Activated CD4-positive, alpha-beta T cell treated with anti-CD3 and anti-CD28 coated beads for 36 hours (primary cell): ENCODE measurements around the gene PEX7. TPM values are rescaled to one million over a fixed set of nuclear protein-coding genes. Genes with fewer than 3 reads are reported as not detected.
"Not testable (repeated sequence)": the region's sequence is repeated elsewhere in the genome, so short reads cannot be mapped to it uniquely, and the experiment has no call there.

Source experiments
- ATAC-seq: fragments of 200-7000 bp; cut with Tn5 transposase; one replicate; pipeline ENCODE4 v1.10.0; 2021; ENCODE audit warnings: mild to moderate bottlenecking, moderate library complexity
- CTCF ChIA-PET: fragments of 350-600 bp; sonication (Branson Sonifier 250); formaldehyde crosslinking; loops from one replicate; lab custom pipeline; 2021; ENCODE audit warnings: antibody characterized with exemption; lab: Charles Lee
- POLR2A ChIA-PET: fragments of 350-600 bp; sonication (Branson Sonifier 250); formaldehyde crosslinking; loops from one replicate; lab custom pipeline; 2021; ENCODE audit warnings: antibody characterized with exemption, inconsistent platforms; lab: Charles Lee
- DNase-seq: peaks from one replicate; pipeline ENCODE4 v3.0.0-alpha.2; 2020
- H3K27ac Mint-ChIP-seq: one replicate; pipeline ENCODE4 v1.8.0; 2021; ENCODE audit warnings: mixed read lengths
- H3K27me3 Mint-ChIP-seq: one replicate; pipeline ENCODE4 v1.8.0; 2021; ENCODE audit warnings: mixed read lengths
- H3K36me3 Mint-ChIP-seq: one replicate; pipeline ENCODE4 v1.8.0; 2021; ENCODE audit warnings: low read depth, mixed read lengths
- H3K4me1 Mint-ChIP-seq: one replicate; pipeline ENCODE4 v1.8.0; 2021; ENCODE audit warnings: mixed read lengths
- H3K4me3 Mint-ChIP-seq: one replicate; pipeline ENCODE4 v1.8.0; 2021; ENCODE audit warnings: mild to moderate bottlenecking, moderate library complexity, mixed read lengths
- H3K9me3 Mint-ChIP-seq: one replicate; pipeline ENCODE4 v1.8.0; 2021; ENCODE audit warnings: low read depth, mixed read lengths
- intact Hi-C, 2 experiments: fragments of 100-400 bp; cut with DNase I in 1 of 2; cut with micrococcal nuclease in 1 of 2; formaldehyde crosslinking; loops; one replicate each; pipeline versions ENCODE4 v1.14.2 to v1.15.1; 2022 to 2024; cut with DNase I, micrococcal nuclease
- total RNA-seq, 2 experiments: library from RNA; stranded (reverse); gene quantifications; one replicate each; pipeline ENCODE4 v1.2.3, GENCODE V29; 2021

PEX7 gene
- total RNA-seq, 2 experiments from 2014 or later = 3.6 to 4.9 TPM

- no peak for ATAC-seq
- intact Hi-C loops = no loop called here
These were observed 74.7 kb downstream of the PEX7 start for GRCh38 chr6:136897071-136897470.

GRCh38 chr6:136901212-136901784, 78.9 kb downstream of the PEX7 start:
- no peak for ATAC-seq

More at GRCh38 chr6:136897071-136897470, 74.7 kb downstream of the PEX7 start:
- H3K36me3 Mint-ChIP-seq = peaks cover 26% of the 10 kb centered on the region
- H3K4me1 Mint-ChIP-seq = no peaks in the 10 kb centered on the region
- no peaks in the 10 kb centered on the region for H3K9me3 Mint-ChIP-seq
- ChIA-PET CTCF (interaction anchor here (0.5 kb wide), 1 partner anchor 362 kb away, joined by 3 read pairs; no protein-coding TSS in a partner anchor), POLR2A (no interaction called here)
- H3K27ac Mint-ChIP-seq = no peak overlapping the region
- no peak overlapping the region for H3K4me3 Mint-ChIP-seq
- no peaks in the 10 kb centered on the region for H3K27me3 Mint-ChIP-seq
- DNase-seq = no peak

GRCh38 chr6:136904477-136904876, 82.1 kb downstream of the PEX7 start:
- CTCF ChIA-PET, ATAC-seq, POLR2A ChIA-PET, H3K4me1 Mint-ChIP-seq, H3K4me3 Mint-ChIP-seq, intact Hi-C loops, H3K9me3 Mint-ChIP-seq, H3K27ac Mint-ChIP-seq, DNase-seq, H3K27me3 Mint-ChIP-seq: not testable (repeated sequence)
- H3K36me3 Mint-ChIP-seq = peaks cover 23% of the 10 kb centered on the region

More at GRCh38 chr6:136901212-136901784, 78.9 kb downstream of the PEX7 start:
- no peak overlapping the region for H3K27ac Mint-ChIP-seq
- DNase-seq = no peak
- H3K27me3 Mint-ChIP-seq = no peaks in the 10 kb centered on the region
- no peaks in the 10 kb centered on the region for H3K9me3 Mint-ChIP-seq
- ChIA-PET POLR2A (no interaction called here), CTCF (no interaction called here)
- H3K4me1 Mint-ChIP-seq = no peaks in the 10 kb centered on the region
- peaks cover 26% of the 10 kb centered on the region for H3K36me3 Mint-ChIP-seq
- intact Hi-C loops = no loop called here
- no peak overlapping the region for H3K4me3 Mint-ChIP-seq

GRCh38 chr6:136914947-136915346, 92.6 kb downstream of the PEX7 start:
- ChIA-PET POLR2A (no interaction called here), CTCF (interaction anchor here (0.6 kb wide), 1 partner anchor 1888 kb away, joined by 3 read pairs; no protein-coding TSS in a partner anchor)
- Mint-ChIP-seq H3K4me3 (no peak overlapping the region), H3K27ac (no peak overlapping the region), H3K36me3 (peaks cover 17% of the 10 kb centered on the region), H3K27me3 (peaks cover 11% of the 10 kb centered on the region), H3K4me1 (no peaks in the 10 kb centered on the region), H3K9me3 (no peaks in the 10 kb centered on the region)
- no peak for ATAC-seq
- intact Hi-C loops = no loop called here
- no peak for DNase-seq

- no peak overlapping the region for H3K4me3 Mint-ChIP-seq
- H3K27me3 Mint-ChIP-seq = peaks cover 33% of the 10 kb centered on the region
- H3K9me3 Mint-ChIP-seq = no peaks in the 10 kb centered on the region
- peaks cover 15% of the 10 kb centered on the region for H3K4me1 Mint-ChIP-seq
- POLR2A ChIA-PET = no interaction called here
- H3K36me3 Mint-ChIP-seq = peaks cover 2% of the 10 kb centered on the region
- ATAC-seq (no peak), DNase-seq (no peak)
- no peak overlapping the region for H3K27ac Mint-ChIP-seq
- intact Hi-C loops = no loop called here
- CTCF ChIA-PET = interaction anchor here (1.2 to 2.0 kb wide), 3 partner anchors 12 to 127 kb away, joined by 3 to 7 read pairs (median 4); partner anchors contain the start of gene MAP3K5
These were observed 96.3 kb downstream of the PEX7 start for GRCh38 chr6:136918706-136919105.

- POLR2A ChIA-PET = no interaction called here
- peak; percentile 16 for ATAC-seq
- Mint-ChIP-seq H3K27me3 (peaks cover 45% of the 10 kb centered on the region), H3K9me3 (no peaks in the 10 kb centered on the region), H3K27ac (no peak overlapping the region), H3K4me1 (peaks cover 18% of the 10 kb centered on the region), H3K36me3 (no peaks in the 10 kb centered on the region), H3K4me3 (peak overlapping the region; percentile 63)
- intact Hi-C loops = loop anchor here (5.0 to 10.0 kb wide), 2 partner anchors 75 to 577 kb away; no protein-coding TSS in a partner anchor
- CTCF ChIA-PET = interaction anchor here (0.6 to 2.0 kb wide), 2 partner anchors 28 to 128 kb away, joined by 3 to 7 read pairs; partner anchors contain the start of gene MAP3K5
- no peak for DNase-seq
These were observed 97.8 kb downstream of the PEX7 start for GRCh38 chr6:136920216-136920615.

GRCh38 chr6:136920671-136921380, 98.4 kb downstream of the PEX7 start:
- POLR2A ChIA-PET = no interaction called here
- Mint-ChIP-seq H3K27me3 (peaks cover 46% of the 10 kb centered on the region), H3K27ac (no peak overlapping the region), H3K36me3 (no peaks in the 10 kb centered on the region), H3K9me3 (no peaks in the 10 kb centered on the region), H3K4me1 (peaks cover 18% of the 10 kb centered on the region), H3K4me3 (peak overlapping the region; percentile 63)
- intact Hi-C loops = loop anchor here (5.0 to 10.0 kb wide), 2 partner anchors 76 to 576 kb away; no protein-coding TSS in a partner anchor
- ATAC-seq (peak; percentile 18), DNase-seq (peak; percentile 41)
- CTCF ChIA-PET = interaction anchor here (1.6 kb wide), 1 partner anchor 277 kb away, joined by 5 read pairs; no protein-coding TSS in a partner anchor

GRCh38 chr6:136921381-136921935, 99.1 kb downstream of the PEX7 start:
- H3K27me3 Mint-ChIP-seq = peaks cover 51% of the 10 kb centered on the region
- no peaks in the 10 kb centered on the region for H3K9me3 Mint-ChIP-seq
- H3K36me3 Mint-ChIP-seq = no peaks in the 10 kb centered on the region
- DNase-seq (peak; percentile 27), ATAC-seq (peak; percentile 37)
- POLR2A ChIA-PET = no interaction called here
- H3K27ac Mint-ChIP-seq = no peak overlapping the region
- H3K4me1 Mint-ChIP-seq = peaks cover 18% of the 10 kb centered on the region
- CTCF ChIA-PET = interaction anchor here (0.6 to 1.6 kb wide), 2 partner anchors 216 to 277 kb away, joined by 5 read pairs; no protein-coding TSS in a partner anchor
- intact Hi-C loops = loop anchor here (5.0 to 10.0 kb wide), 2 partner anchors 77 to 576 kb away; no protein-coding TSS in a partner anchor
- peak overlapping the region; percentile 63 for H3K4me3 Mint-ChIP-seq

- H3K27me3 Mint-ChIP-seq = peaks cover 51% of the 10 kb centered on the region
- CTCF ChIA-PET = interaction anchor here (0.6 to 1.6 kb wide), 2 partner anchors 215 to 278 kb away, joined by 5 read pairs; no protein-coding TSS in a partner anchor
These were observed 99.7 kb downstream of the PEX7 start, which contains the start of gene SLC35D3 for GRCh38 chr6:136921936-136922684. Gene SLC35D3 (plus strand): TSS chr6:136922301. CDS start chr6:136922429, 128 bp downstream.

GRCh38 chr6:136922685-136923006, 100.3 kb downstream of the PEX7 start:
- Mint-ChIP-seq H3K27ac (no peak overlapping the region), H3K36me3 (no peaks in the 10 kb centered on the region), H3K9me3 (no peaks in the 10 kb centered on the region), H3K4me3 (peak overlapping the region; percentile 69), H3K4me1 (peaks cover 18% of the 10 kb centered on the region), H3K27me3 (peaks cover 51% of the 10 kb centered on the region)
- intact Hi-C loops = loop anchor here (1.0 to 10.0 kb wide), 4 partner anchors 78 to 575 kb away; partner anchors contain the start of gene PEX7 (in 1 of the 2)
- DNase-seq (peak; percentile 37), ATAC-seq (peak; percentile 34)
- POLR2A ChIA-PET = no interaction called here
- CTCF ChIA-PET = interaction anchor here (1.6 kb wide), 1 partner anchor 278 kb away, joined by 5 read pairs; no protein-coding TSS in a partner anchor

More at GRCh38 chr6:136921936-136922684, 99.7 kb downstream of the PEX7 start, which contains the start of gene SLC35D3:
- no peaks in the 10 kb centered on the region for H3K36me3 Mint-ChIP-seq
- H3K9me3 Mint-ChIP-seq = no peaks in the 10 kb centered on the region
- peak; percentile 41 for DNase-seq
- peaks cover 18% of the 10 kb centered on the region for H3K4me1 Mint-ChIP-seq
- peak; percentile 35 for ATAC-seq
- POLR2A ChIA-PET = no interaction called here
- intact Hi-C loops = loop anchor here (1.0 to 10.0 kb wide), 4 partner anchors 77 to 575 kb away; partner anchors contain the start of gene PEX7 (in 1 of the 2)
- H3K4me3 Mint-ChIP-seq = peak within 1 kb of the TSS; percentile 69
- H3K27ac Mint-ChIP-seq = no peak within 1 kb of the TSS
